Measurements from ENCODE around the gene KHSRP.
A peak's percentile ranks its signal among the peaks of the same experiment; 100 is the strongest.

KHSRP gene

DNA sequence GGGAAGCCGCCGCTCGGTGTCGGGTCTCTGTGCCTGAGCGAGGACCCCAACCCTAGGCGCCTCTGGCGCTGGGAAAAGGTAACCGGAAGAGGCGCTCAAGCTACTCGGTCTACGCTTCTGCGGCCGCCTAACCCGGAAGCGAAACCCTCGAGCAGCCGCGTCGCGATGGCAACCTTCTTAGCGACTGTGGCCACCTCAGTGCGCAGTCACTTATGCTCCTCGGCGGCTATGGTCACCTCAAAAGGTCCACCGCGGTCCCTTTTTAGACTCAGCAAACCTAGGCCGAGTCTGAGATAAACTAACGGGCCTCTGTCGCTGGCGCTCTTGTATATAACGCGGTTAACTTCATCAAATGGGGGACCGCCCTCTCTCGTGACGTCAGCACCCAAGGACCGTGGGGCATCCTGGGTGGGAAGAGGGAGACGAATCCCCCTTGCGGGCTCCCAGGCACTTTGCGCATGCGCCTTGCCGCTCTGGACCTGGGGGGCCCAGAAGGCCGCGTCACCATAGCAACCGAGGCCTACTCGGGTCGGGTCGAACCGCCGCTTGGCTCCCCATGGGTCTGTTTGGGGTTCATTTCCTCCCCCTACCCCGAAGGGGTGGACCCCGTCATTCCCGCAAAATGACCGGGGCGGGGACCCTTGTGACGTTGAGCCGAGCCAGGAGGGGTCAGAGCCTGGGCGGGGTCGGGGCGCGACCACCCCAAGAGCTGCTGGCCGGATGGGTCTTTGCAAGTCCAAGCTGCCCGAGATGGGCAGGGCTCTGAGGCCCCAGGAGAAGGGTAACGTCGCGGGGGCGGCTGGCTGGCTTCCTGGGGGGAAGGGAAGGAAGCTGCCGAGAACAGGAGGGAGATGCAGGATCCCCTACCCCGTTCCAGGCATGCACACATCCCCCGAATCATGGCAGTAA lies 31.3 kb downstream of the KHSRP start, which contains the start of gene GTF2F1:
Gene GTF2F1, minus strand, starts transcription at position 91 of the 909 bp plus-strand sequence. CDS start 169 bp downstream, outside the sequence.
- no peak for TF ChIP-seq ZFX (IDR thresholded peaks at IDR 0.05; ENCODE audit: borderline replicate concordance)
- TF ChIP-seq, protein P1, sequence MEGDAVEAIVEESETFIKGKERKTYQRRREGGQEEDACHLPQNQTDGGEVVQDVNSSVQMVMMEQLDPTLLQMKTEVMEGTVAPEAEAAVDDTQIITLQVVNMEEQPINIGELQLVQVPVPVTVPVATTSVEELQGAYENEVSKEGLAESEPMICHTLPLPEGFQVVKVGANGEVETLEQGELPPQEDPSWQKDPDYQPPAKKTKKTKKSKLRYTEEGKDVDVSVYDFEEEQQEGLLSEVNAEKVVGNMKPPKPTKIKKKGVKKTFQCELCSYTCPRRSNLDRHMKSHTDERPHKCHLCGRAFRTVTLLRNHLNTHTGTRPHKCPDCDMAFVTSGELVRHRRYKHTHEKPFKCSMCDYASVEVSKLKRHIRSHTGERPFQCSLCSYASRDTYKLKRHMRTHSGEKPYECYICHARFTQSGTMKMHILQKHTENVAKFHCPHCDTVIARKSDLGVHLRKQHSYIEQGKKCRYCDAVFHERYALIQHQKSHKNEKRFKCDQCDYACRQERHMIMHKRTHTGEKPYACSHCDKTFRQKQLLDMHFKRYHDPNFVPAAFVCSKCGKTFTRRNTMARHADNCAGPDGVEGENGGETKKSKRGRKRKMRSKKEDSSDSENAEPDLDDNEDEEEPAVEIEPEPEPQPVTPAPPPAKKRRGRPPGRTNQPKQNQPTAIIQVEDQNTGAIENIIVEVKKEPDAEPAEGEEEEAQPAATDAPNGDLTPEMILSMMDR (IDR thresholded peaks at IDR 0.05): peak; percentile 21; the same call in 1 of the 2 replicates
- peak within 1 kb of the TSS; percentile 75 for H3K27ac ChIP-seq

DNA sequence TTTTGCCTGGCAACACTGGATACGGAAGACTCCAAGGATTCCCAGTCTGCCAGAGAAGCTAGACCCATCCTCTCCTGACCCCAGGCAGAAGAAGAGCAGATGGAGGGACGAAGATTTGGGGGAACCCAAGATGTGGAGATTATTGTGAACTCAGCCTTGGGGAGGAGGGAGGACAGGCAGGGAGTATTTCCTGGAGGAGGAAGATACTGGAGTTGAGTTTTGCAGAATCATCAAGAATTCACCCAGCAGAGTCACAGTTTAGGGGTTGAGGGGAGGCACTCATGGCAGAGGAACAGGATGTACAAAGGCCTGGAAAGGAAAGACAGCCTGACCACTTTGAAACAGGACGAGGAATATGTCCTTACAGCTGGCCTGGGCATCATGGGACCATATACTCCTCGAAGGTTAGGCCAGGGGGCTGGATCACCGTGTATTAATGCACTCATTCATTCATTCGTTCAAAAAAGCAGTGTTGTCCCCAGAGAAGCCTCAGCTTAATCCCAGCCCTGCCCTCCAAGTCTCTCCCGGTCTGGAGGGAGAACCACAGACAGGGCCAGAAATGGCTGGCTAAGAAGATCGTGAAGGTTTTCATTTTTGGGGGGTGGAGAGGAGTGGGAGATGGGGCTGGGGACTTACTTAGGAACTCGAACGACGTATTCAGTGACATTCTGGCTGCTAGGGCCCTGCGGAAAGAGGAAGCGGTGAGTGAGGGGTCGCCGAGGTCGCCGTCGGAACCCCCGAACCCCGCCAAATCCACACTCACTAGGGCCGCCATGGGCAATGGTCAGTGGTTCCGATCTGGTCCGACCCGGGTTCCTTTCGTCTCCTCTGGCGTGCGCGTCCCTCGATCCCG lies 32.2 kb downstream of the KHSRP start:
- H3K27ac ChIP-seq: peak overlapping the region; percentile 75
- TF ChIP-seq ZFX (IDR thresholded peaks at IDR 0.05; ENCODE audit: borderline replicate concordance): no peak
- TF ChIP-seq, protein P1 (IDR thresholded peaks at IDR 0.05): no peak

GRCh38 chr19:6387372-6387771 lies 37.2 kb downstream of the KHSRP start:
- no peak overlapping the region for H3K27ac ChIP-seq
- TF ChIP-seq ZFX (IDR thresholded peaks at IDR 0.05; ENCODE audit: borderline replicate concordance): no peak
- TF ChIP-seq, protein P1 (IDR thresholded peaks at IDR 0.05): no peak

GRCh38 chr19:6384381-6384780 lies 40.2 kb downstream of the KHSRP start:
- no peak overlapping the region for H3K27ac ChIP-seq
- TF ChIP-seq ZFX (IDR thresholded peaks at IDR 0.05; ENCODE audit: borderline replicate concordance): no peak
- TF ChIP-seq, protein P1 (IDR thresholded peaks at IDR 0.05): no peak

DNA sequence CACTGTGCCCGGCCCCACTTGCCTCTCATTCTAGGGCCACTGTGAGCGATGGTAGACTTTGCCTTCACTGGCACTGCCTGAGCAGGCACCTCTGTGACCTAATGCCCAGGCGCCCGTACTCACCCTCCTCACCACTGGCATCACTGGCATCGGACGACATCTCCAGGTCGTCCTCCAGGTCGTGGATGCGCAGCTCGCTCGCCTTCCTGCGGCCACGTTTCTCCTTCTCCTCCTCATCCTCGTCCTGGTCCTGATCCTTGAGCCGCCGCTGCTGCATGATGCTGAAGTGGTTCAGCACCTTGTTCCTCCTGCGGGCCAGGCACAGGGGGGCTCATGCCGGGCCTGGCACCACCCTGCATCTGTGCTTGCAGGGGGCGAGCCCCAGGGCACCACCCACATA lies 41.4 kb downstream of the KHSRP start:
- H3K27ac ChIP-seq: no peak overlapping the region
- TF ChIP-seq, protein P1 (IDR thresholded peaks at IDR 0.05): no peak
- no peak for TF ChIP-seq ZFX (IDR thresholded peaks at IDR 0.05; ENCODE audit: borderline replicate concordance)

DNA sequence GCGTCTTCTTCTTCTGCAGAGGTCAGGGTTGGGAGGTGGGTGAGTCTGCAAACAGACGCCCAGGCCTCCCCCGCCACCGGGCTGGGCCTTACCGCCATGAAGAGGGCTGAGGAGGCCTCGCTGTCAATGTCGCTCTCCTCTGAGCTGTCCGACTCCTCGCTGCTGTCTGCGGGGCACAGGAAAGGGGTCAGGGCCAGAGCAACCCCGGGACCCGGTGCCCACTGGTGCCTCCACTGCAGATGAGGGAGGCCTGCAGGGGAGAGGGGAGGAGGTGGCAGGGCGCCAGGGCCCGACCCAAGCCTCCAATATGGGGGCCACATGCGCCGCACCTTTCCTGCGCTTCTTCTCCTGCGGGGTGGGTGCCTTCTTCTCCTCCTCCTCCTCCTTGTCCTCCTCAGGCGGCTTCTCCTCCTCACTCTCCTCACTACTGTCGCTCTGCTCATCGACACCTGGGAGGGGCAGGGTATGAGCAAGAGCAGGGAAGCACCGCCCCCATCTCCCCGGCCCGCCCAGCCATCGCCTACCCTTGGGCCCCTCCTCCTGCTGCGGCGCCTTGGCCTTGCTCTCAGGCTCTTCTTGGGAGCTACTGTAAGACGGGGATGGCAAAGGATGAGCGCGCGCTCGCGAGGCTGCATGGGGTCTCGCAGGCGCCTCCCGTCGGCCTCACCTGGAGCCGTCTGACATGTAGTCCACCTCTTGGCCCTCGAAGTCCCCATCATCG lies 43.4 kb downstream of the KHSRP start:
- TF ChIP-seq, protein P1 (IDR thresholded peaks at IDR 0.05): no peak
- H3K27ac ChIP-seq: no peak overlapping the region
